ENCODE data around the gene GOLGA8F. TPM values are rescaled to one million over a fixed set of nuclear protein-coding genes. Genes with fewer than 3 reads are reported as not detected.
"Not testable (repeated sequence)": the region's sequence is repeated elsewhere in the genome, so short reads cannot be mapped to it uniquely, and the experiment has no call there.

The GOLGA8F gene, protein sequence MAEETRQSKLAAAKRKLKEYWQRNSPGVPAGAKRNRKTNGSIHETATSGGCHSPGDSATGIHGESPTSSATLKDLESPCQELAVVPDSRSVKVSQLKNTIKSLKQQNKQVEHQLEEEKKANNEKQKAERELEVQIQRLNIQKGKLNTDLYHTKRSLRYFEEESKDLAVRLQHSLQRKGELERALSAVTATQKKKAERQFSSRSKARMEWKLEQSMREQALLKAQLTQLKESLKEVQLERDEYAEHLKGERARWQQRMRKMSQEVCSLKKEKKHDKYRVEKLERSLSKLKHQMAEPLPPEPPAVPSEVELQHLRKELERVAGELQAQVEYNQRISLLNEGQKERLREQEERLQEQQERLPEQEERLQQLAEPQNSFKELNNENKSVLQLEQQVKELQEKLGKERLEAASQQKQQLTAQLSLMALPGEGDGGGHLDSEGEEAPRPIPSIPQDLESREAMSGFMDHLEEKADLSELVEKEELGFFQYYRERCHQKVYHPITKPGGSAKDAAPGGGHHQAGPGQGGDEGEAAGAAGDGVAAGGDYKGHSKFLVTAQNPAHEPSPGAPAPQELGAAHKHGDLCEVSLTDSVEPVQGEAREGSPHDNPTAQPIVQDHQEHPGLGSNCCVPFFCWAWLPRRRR
- total RNA-seq (2021) (not detected in 2 replicates), Bru-seq, nascent RNA (not detected), BruChase-seq, experiment 1, labeled RNA remaining after a 2-hour chase (not detected), BruChase-seq, experiment 2, labeled RNA remaining after a 6-hour chase (not detected)
- long read RNA-seq, result 0 reads

DNA sequence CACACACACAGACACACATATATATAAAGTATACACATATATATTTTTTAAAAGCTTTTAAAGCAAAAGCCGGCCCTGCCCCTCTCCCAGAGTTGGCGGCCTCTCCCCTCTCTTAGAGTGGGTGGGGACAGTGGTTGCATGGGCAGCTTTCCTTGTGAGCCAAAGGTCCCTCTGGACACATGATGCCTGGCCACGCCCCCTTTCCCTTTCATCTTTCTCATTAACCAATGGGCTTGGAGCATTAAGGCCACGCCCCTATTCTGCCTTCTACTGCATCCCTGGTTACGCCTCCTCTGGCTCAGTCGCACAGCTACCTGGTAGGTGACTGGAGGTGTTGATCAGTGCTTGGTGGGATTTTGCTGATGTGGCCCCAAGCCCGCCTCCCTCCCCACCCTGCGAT is at the start of gene GOLGA8F:
Gene GOLGA8F (plus strand): TSS at position 301 of the 400 bp plus-strand sequence. CDS start 98 bp downstream, at position 399.
- H3K9me3 ChIP-seq (ENCODE audit: insufficient read depth, low read depth); H3K27me3 ChIP-seq (ENCODE audit: insufficient read depth, low read depth); H3K27ac ChIP-seq; H3K4me2 ChIP-seq; CTCF ChIA-PET; H3K9me2 ChIP-seq (ENCODE audit: insufficient read depth); H3K4me1 ChIP-seq (replicated peaks; ENCODE audit: insufficient read depth); POLR2A ChIA-PET (ENCODE audit: unreplicated experiment); DNase-seq; H4K20me1 ChIP-seq (ENCODE audit: insufficient read depth); intact Hi-C loops (cut with micrococcal nuclease; ENCODE audit: unreplicated experiment); H3K4me3 ChIP-seq; BruUV-seq (replicated peaks); H3K79me2 ChIP-seq (ENCODE audit: low read depth); H3F3A ChIP-seq (ENCODE audit: insufficient read depth, low read depth); H3K36me3 ChIP-seq (ENCODE audit: low read depth); H2AFZ ChIP-seq: not testable (repeated sequence)

DNA sequence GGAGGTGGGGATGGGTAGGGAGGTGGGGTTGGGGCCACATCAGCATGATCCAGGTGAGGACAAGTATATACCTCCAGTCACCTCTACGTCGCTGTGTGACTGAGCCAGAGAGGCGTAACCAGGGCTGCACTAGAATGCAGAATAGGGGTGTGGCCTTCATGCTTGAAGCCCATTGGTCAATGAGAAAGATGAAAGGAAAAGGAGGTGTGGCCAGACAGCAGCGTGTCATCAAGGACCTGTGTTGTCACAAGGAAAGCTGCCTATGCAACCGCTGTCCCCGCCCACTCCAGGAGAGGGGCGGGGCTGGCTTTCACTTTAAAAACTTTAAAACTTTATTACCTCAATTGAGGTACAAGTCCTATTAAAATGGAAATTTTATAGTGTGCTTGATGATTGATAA is 20.5 kb upstream of the GOLGA8F start, which contains the start of gene GOLGA6L24:
Gene GOLGA6L24 (minus strand): TSS at position 101 of the 400 bp plus-strand sequence. CDS start 61 bp downstream, at position 40.
- H3K27me3 ChIP-seq (ENCODE audit: insufficient read depth, low read depth); H3K27ac ChIP-seq; DNase-seq; H3K36me3 ChIP-seq (ENCODE audit: low read depth); H3K4me3 ChIP-seq; POLR2A ChIA-PET (ENCODE audit: unreplicated experiment); H2AFZ ChIP-seq; BruUV-seq (replicated peaks); H3K79me2 ChIP-seq (ENCODE audit: low read depth); H4K20me1 ChIP-seq (ENCODE audit: insufficient read depth); intact Hi-C loops (cut with micrococcal nuclease; ENCODE audit: unreplicated experiment); H3K9me3 ChIP-seq (ENCODE audit: insufficient read depth, low read depth); H3F3A ChIP-seq (ENCODE audit: insufficient read depth, low read depth); H3K4me2 ChIP-seq; H3K4me1 ChIP-seq (replicated peaks; ENCODE audit: insufficient read depth); CTCF ChIA-PET; H3K9me2 ChIP-seq (ENCODE audit: insufficient read depth): not testable (repeated sequence)

DNA sequence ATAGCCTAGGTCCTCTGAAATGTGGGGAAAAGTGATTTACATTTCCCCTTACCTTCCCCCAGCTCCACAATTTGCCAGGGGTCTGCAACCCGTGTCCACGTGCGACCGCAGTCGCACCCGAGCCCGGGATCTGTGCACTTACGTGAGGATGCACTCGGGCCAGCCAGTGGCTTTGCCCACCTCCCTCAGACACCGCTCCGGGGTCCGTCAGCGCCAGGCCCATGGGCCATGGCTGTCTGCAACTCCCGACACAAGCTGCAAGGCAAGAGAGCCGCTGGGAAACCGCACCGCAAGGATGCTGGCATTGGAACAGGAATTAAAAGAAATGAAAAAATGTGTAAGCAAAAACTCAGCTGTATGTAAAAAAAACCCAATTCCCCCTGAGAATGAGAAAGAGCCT is 13.0 kb upstream of the GOLGA8F start:
- H3F3A ChIP-seq (ENCODE audit: insufficient read depth, low read depth), result not testable (repeated sequence)

DNA sequence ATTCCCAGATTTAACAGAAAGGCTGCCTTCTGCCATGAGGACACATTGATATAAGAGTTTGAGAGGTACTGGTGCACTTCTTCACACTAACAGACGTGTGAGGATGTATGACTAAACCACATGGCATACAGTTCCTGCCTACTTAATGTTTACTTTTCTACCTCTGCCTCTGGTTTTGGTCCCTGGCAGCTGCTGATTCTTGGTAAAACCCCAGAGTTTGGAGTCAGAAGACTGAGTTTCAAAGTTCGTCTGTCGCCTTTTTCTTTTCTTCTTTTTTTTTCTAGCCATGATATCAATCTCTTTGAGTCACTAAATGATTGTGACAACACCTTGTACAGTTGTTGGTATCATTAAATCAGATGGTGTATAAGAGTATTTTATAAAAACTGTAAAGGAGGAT is 1.6 kb downstream of the GOLGA8F start:
- intact Hi-C loops (cut with micrococcal nuclease; ENCODE audit: unreplicated experiment); BruUV-seq (replicated peaks); H3K27ac ChIP-seq; H3K4me1 ChIP-seq (replicated peaks; ENCODE audit: insufficient read depth); CTCF ChIA-PET; DNase-seq; H2AFZ ChIP-seq; H3K4me2 ChIP-seq; H3K36me3 ChIP-seq (ENCODE audit: low read depth); H3K79me2 ChIP-seq (ENCODE audit: low read depth); H3K9me2 ChIP-seq (ENCODE audit: insufficient read depth); H3K4me3 ChIP-seq; POLR2A ChIA-PET (ENCODE audit: unreplicated experiment); H3K27me3 ChIP-seq (ENCODE audit: insufficient read depth, low read depth); H4K20me1 ChIP-seq (ENCODE audit: insufficient read depth); H3K9me3 ChIP-seq (ENCODE audit: insufficient read depth, low read depth); H3F3A ChIP-seq (ENCODE audit: insufficient read depth, low read depth): not testable (repeated sequence)

More for the DNA sequence above, 13.0 kb upstream of the GOLGA8F start:
- H3K9me3 ChIP-seq (ENCODE audit: insufficient read depth, low read depth); H3K27ac ChIP-seq; H2AFZ ChIP-seq; intact Hi-C loops (cut with micrococcal nuclease; ENCODE audit: unreplicated experiment); H3K4me3 ChIP-seq; H4K20me1 ChIP-seq (ENCODE audit: insufficient read depth); H3K4me2 ChIP-seq; DNase-seq; H3K4me1 ChIP-seq (replicated peaks; ENCODE audit: insufficient read depth); POLR2A ChIA-PET (ENCODE audit: unreplicated experiment); H3K79me2 ChIP-seq (ENCODE audit: low read depth); H3K36me3 ChIP-seq (ENCODE audit: low read depth); H3K27me3 ChIP-seq (ENCODE audit: insufficient read depth, low read depth); CTCF ChIA-PET; H3K9me2 ChIP-seq (ENCODE audit: insufficient read depth); BruUV-seq (replicated peaks): not testable (repeated sequence)

DNA sequence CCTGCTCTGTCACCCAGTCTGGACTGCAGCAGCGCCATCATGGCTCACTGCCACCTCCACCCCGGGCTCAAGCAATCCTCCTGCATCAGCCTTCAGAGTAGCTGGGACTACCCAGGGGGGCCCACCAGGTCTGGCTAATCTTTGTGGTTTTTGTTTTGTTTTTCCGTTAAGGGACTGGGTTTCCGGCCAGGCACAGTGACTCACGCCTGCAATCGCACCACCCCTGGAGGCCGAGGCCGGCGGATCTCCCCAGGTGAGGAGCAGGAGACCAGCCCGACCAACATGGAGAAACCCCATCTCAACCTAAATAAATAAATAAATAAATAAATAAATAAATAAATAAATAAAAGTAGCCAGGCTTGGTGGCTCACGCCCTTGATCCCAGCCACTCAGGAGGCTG is 17.6 kb downstream of the GOLGA8F start:
- H3K4me3 ChIP-seq; H2AFZ ChIP-seq; intact Hi-C loops (cut with micrococcal nuclease; ENCODE audit: unreplicated experiment); POLR2A ChIA-PET (ENCODE audit: unreplicated experiment); H3K9me2 ChIP-seq (ENCODE audit: insufficient read depth); H3K27me3 ChIP-seq (ENCODE audit: insufficient read depth, low read depth); DNase-seq; H3K27ac ChIP-seq; H3K79me2 ChIP-seq (ENCODE audit: low read depth); H3K4me1 ChIP-seq (replicated peaks; ENCODE audit: insufficient read depth); H3K4me2 ChIP-seq; H3F3A ChIP-seq (ENCODE audit: insufficient read depth, low read depth); BruUV-seq (replicated peaks); CTCF ChIA-PET; H3K36me3 ChIP-seq (ENCODE audit: low read depth); H4K20me1 ChIP-seq (ENCODE audit: insufficient read depth); H3K9me3 ChIP-seq (ENCODE audit: insufficient read depth, low read depth): not testable (repeated sequence)

DNA sequence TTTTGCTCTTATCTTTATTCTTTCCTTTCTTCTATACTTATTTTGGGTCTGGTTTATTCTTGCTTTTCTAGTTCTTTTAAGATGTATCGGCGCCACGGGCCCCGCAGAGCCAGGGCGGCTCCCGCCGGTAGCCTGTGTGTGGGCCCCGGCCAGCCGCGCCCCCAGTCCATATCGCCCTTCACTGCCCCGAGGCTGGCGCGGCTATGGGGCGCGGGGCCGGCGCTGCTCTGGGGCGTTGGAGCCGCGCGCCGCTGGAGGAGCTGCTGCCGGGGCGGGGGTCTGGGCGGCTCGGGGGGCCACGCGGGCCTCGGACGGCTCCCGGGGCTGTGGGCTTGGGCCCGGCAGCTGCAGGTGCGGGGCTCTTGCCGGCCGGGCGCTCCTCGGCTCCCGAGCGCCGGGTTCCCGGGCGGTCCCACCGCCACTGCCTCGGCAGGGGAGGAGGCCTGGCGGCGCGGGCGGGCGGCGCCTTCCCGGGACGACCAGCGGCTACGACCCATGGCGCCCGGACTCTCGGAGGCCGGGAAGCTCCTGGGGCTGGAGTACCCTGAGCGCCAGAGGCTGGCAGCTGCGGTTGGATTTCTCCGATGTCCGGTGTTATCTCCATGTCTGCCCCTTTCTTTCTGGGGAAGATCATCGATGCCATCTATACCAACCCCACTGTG is 24.4 kb downstream of the GOLGA8F start:
- BruUV-seq (replicated peaks); H3K36me3 ChIP-seq (ENCODE audit: low read depth); intact Hi-C loops (cut with micrococcal nuclease; ENCODE audit: unreplicated experiment); H3K4me1 ChIP-seq (replicated peaks; ENCODE audit: insufficient read depth); H2AFZ ChIP-seq; H3K27ac ChIP-seq; H3K9me3 ChIP-seq (ENCODE audit: insufficient read depth, low read depth); H3K4me3 ChIP-seq; POLR2A ChIA-PET (ENCODE audit: unreplicated experiment); H3K27me3 ChIP-seq (ENCODE audit: insufficient read depth, low read depth); H3K9me2 ChIP-seq (ENCODE audit: insufficient read depth); H3K79me2 ChIP-seq (ENCODE audit: low read depth); DNase-seq; H4K20me1 ChIP-seq (ENCODE audit: insufficient read depth); H3K4me2 ChIP-seq; CTCF ChIA-PET; H3F3A ChIP-seq (ENCODE audit: insufficient read depth, low read depth): not testable (repeated sequence)

DNA sequence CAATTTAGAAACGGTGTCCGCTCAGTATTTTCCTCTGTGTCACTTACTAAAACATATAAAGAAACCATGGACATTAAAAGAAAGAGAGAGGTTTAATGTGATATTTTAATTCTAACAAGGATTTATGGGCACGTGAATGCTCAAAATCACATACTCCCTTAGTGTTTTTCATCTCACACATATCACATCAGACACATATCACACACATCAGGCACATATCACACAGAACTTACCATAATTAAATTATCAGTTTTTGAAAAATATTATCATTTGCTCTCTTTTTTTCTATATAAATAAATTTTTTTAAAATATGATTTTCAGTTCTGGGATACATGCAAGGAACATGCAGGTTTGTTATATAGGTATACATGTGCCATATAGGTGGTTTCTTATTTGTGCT is 42.0 kb downstream of the GOLGA8F start:
- H4K20me1 ChIP-seq (ENCODE audit: insufficient read depth); H3K9me3 ChIP-seq (ENCODE audit: insufficient read depth, low read depth); H3F3A ChIP-seq (ENCODE audit: insufficient read depth, low read depth); H3K4me3 ChIP-seq; H3K4me1 ChIP-seq (replicated peaks; ENCODE audit: insufficient read depth); H3K27me3 ChIP-seq (ENCODE audit: insufficient read depth, low read depth); H3K9me2 ChIP-seq (ENCODE audit: insufficient read depth); H2AFZ ChIP-seq; H3K4me2 ChIP-seq; intact Hi-C loops (cut with micrococcal nuclease; ENCODE audit: unreplicated experiment); H3K79me2 ChIP-seq (ENCODE audit: low read depth); H3K36me3 ChIP-seq (ENCODE audit: low read depth); H3K27ac ChIP-seq; DNase-seq; BruUV-seq (replicated peaks); CTCF ChIA-PET; POLR2A ChIA-PET (ENCODE audit: unreplicated experiment): not testable (repeated sequence)

Measured in PC-9 (cell line).